GM19395 (cell line): ENCODE results near the gene KCNJ14.
A peak's percentile ranks its signal among the peaks of the same experiment; 100 is the strongest.

Experiments
- ATAC-seq: cut with Tn5 transposase; IDR thresholded peaks from one replicate; pipeline ENCODE4 v1.9.1; 2021; ENCODE audit warnings: mild to moderate bottlenecking, moderate library complexity; ENCODE audit not compliant: unreplicated experiment

Gene KCNJ14

GRCh38 chr19:48445256-48445605 is 10.1 kb upstream of the KCNJ14 start:
- peak; percentile 13 for ATAC-seq

- ATAC-seq, result peak; percentile 86
Measured at GRCh38 chr19:48445606-48446481, 9.5 kb upstream of the KCNJ14 start, which contains the start of gene GRWD1. Gene GRWD1 (plus strand): TSS chr19:48445983. CDS start chr19:48446006, 23 bp downstream.

- ATAC-seq, result no peak
Measured at GRCh38 chr19:48446579-48446978, 8.8 kb upstream of the KCNJ14 start.

- ATAC-seq, result no peak
Measured at GRCh38 chr19:48448563-48448962, 6.8 kb upstream of the KCNJ14 start.

- ATAC-seq, result no peak
Measured at GRCh38 chr19:48450441-48450840, 4.9 kb upstream of the KCNJ14 start.

- ATAC-seq, result no peak
Measured at GRCh38 chr19:48450863-48451262, 4.5 kb upstream of the KCNJ14 start.

GRCh38 chr19:48451624-48452023 is 3.8 kb upstream of the KCNJ14 start:
- ATAC-seq, result no peak

- ATAC-seq, result no peak
Measured at GRCh38 chr19:48452289-48453190, 2.8 kb upstream of the KCNJ14 start.

- ATAC-seq, result no peak
Measured at GRCh38 chr19:48454150-48454730, 1.1 kb upstream of the KCNJ14 start.

GRCh38 chr19:48455908-48456562 is 661 bp downstream of the KCNJ14 start:
- ATAC-seq, result no peak

- no peak for ATAC-seq
Measured at GRCh38 chr19:48456864-48457263, 1.5 kb downstream of the KCNJ14 start.

GRCh38 chr19:48458016-48458415 is 2.6 kb downstream of the KCNJ14 start:
- no peak for ATAC-seq

GRCh38 chr19:48461651-48461981 is 6.2 kb downstream of the KCNJ14 start:
- ATAC-seq, result no peak

- no peak for ATAC-seq
Measured at GRCh38 chr19:48461982-48462655, 6.7 kb downstream of the KCNJ14 start.

GRCh38 chr19:48465215-48465614 is 9.8 kb downstream of the KCNJ14 start:
- no peak for ATAC-seq

GRCh38 chr19:48466561-48467325 is 11.4 kb downstream of the KCNJ14 start:
- no peak for ATAC-seq

- peak; percentile 93 for ATAC-seq
Measured at GRCh38 chr19:48468772-48469288, 13.5 kb downstream of the KCNJ14 start.

GRCh38 chr19:48469289-48469881 is 14.0 kb downstream of the KCNJ14 start, which contains the start of gene CYTH2:
Gene CYTH2 (plus strand): TSS chr19:48469369. CDS start chr19:48469508, 139 bp downstream.
- ATAC-seq, result peak; percentile 11
